Measurements from ENCODE around the gene PTPRN2.

DNA sequence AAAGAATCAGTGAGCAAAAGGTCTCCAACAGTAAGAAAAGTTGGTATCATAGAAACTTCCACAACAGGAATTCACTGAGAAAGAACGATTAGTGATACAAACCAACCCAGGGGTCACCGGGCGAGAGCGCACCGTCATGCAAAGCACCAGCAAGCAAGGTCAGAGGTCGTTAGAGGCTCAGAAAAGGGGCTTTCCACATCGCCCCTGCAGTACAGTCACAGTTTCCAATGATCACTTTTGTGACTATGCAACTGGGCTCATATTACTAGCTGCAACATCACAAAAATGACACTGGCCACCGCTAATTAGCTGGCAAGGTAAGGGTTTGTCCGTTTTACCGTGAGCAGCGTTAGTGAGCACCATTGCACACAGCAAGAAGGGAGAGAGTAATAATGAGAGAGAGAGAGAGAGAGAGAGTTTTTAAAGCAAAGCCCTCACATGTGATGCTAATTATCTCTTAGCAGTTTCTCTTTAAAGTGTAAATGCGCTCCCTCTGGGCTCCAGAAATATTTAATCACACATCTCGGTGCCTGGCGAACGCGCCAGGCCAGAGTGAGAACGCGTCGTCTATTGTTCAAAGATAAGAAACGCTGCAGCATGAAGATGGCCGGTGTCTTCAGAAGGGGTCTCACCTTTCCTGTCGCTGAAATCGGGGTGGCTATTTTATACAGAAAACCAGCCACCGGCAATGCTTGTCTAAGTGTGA, 1013.4 kb downstream of the PTPRN2 start:
- no peak for TF ChIP-seq PRDM10 (IDR thresholded peaks at IDR 0.05; ENCODE audit: partially characterized antibody)
- no peak for TF ChIP-seq TAF1 (IDR thresholded peaks at IDR 0.05; ENCODE audit: control insufficient read depth, extremely low read depth, insufficient read depth, low read length, severe bottlenecking)
